Neutrophil (primary cell): ENCODE results near the gene IL27RA.

Experiments
- H3K27ac ChIP-seq: fragments of 200-600 bp; sonication (generic); 2 replicates; pipeline ENCODE4 v1.5.1; 2016; ENCODE audit warnings: mild to moderate bottlenecking, moderate library complexity
- H3K27me3 ChIP-seq: fragments of 200-600 bp; sonication (generic); 2 replicates; pipeline ENCODE4 v1.6.0; 2016; ENCODE audit warnings: mild to moderate bottlenecking
- H3K36me3 ChIP-seq: fragments of 200-600 bp; sonication (generic); 2 replicates; pipeline ENCODE4 v1.5.1; 2017
- H3K4me1 ChIP-seq, 2 experiments: fragments of 200-600 bp in 1 of 2; sonication (generic) in 1 of 2; 1 replicate in 1 of 2; 2 replicates in 1 of 2; pipeline versions ENCODE4 v1.5.1 to v1.6.1; 2013 to 2016; ENCODE audit warnings: low read depth in 1 of 2, low read length in 1 of 2, mild to moderate bottlenecking in 1 of 2, moderate library complexity in 1 of 2; ENCODE audit not compliant: control insufficient read depth in 1 of 2, insufficient read depth in 1 of 2
- H3K4me3 ChIP-seq, 2 experiments: fragments of 200-600 bp in 1 of 2; sonication (generic) in 1 of 2; 1 replicate in 1 of 2; 2 replicates in 1 of 2; pipeline ENCODE4 v1.5.1; 2013 to 2016; ENCODE audit warnings: low read depth in 1 of 2, low read length in 1 of 2, mild to moderate bottlenecking in 1 of 2, moderate library complexity in 1 of 2
- H3K9me3 ChIP-seq: fragments of 200-600 bp; sonication (generic); 2 replicates; pipeline ENCODE4 v1.5.1; 2016
- TF ChIP-seq, protein P1 (sequence below): fragments of 200-600 bp; sonication (generic); IDR thresholded peaks from 2 replicates; pipeline ENCODE4 v1.5.1; 2016; ENCODE audit warnings: antibody characterized with exemption

The IL27RA gene

GRCh38 chr19:14091081-14091812 is 59.7 kb downstream of the IL27RA start:
- Histone ChIP-seq H3K27ac (peak overlapping the region; percentile 47), H3K27me3 (peaks cover 6% of the 10 kb centered on the region), H3K9me3 (no peaks in the 10 kb centered on the region), H3K36me3 (peaks cover 34% of the 10 kb centered on the region), H3K4me1 (peaks cover 17 to 20% of the 10 kb centered on the region in 2 experiments), H3K4me3 (peak overlapping the region; percentile 58 to 63)
- TF ChIP-seq, protein P1, sequence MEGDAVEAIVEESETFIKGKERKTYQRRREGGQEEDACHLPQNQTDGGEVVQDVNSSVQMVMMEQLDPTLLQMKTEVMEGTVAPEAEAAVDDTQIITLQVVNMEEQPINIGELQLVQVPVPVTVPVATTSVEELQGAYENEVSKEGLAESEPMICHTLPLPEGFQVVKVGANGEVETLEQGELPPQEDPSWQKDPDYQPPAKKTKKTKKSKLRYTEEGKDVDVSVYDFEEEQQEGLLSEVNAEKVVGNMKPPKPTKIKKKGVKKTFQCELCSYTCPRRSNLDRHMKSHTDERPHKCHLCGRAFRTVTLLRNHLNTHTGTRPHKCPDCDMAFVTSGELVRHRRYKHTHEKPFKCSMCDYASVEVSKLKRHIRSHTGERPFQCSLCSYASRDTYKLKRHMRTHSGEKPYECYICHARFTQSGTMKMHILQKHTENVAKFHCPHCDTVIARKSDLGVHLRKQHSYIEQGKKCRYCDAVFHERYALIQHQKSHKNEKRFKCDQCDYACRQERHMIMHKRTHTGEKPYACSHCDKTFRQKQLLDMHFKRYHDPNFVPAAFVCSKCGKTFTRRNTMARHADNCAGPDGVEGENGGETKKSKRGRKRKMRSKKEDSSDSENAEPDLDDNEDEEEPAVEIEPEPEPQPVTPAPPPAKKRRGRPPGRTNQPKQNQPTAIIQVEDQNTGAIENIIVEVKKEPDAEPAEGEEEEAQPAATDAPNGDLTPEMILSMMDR: no peak

- TF ChIP-seq, protein P1: no peak
- H3K4me1 ChIP-seq: peaks cover 17 to 20% of the 10 kb centered on the region in 2 experiments
- H3K9me3 ChIP-seq: no peaks in the 10 kb centered on the region
- peaks cover 41% of the 10 kb centered on the region for H3K36me3 ChIP-seq
- peak overlapping the region; percentile 58 to 63 for H3K4me3 ChIP-seq
- no peak overlapping the region for H3K27ac ChIP-seq
- peaks cover 6% of the 10 kb centered on the region for H3K27me3 ChIP-seq
Observed at GRCh38 chr19:14091813-14092462, 60.4 kb downstream of the IL27RA start.

- Histone ChIP-seq H3K9me3 (no peaks in the 10 kb centered on the region), H3K36me3 (peaks cover 54% of the 10 kb centered on the region), H3K27ac (no peak overlapping the region), H3K4me3 (no peak overlapping the region), H3K27me3 (peaks cover 6% of the 10 kb centered on the region), H3K4me1 (peaks cover 17 to 20% of the 10 kb centered on the region in 2 experiments)
- TF ChIP-seq, protein P1: no peak
Observed at GRCh38 chr19:14093117-14093823, 61.7 kb downstream of the IL27RA start.

DNA sequence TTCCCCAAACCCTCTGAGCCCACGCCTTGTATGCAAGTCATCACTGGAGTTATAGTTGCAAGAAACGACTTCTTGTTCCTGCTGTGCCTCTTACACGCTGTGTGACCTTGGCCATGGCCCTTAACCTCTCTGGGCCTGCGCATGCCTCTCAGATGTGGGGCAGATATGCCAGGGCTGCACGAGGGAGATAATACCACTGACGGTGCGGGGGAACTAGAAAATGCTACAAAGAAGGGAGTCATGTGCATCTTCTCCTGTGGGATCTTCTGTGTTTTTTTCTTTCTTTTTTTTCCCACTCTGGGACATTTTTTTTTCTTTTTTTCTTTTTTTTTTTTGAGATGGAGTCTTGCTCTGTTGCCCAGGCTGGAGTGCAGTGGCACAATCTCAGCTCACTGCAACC is 63.3 kb downstream of the IL27RA start:
- Histone ChIP-seq H3K4me1 (peaks cover 11 to 12% of the 10 kb centered on the region in 2 experiments), H3K9me3 (no peaks in the 10 kb centered on the region), H3K27me3 (no peaks in the 10 kb centered on the region), H3K36me3 (peaks cover 70% of the 10 kb centered on the region), H3K27ac (peak overlapping the region; percentile 32), H3K4me3 (no peak overlapping the region)
- TF ChIP-seq, protein P1: no peak

DNA sequence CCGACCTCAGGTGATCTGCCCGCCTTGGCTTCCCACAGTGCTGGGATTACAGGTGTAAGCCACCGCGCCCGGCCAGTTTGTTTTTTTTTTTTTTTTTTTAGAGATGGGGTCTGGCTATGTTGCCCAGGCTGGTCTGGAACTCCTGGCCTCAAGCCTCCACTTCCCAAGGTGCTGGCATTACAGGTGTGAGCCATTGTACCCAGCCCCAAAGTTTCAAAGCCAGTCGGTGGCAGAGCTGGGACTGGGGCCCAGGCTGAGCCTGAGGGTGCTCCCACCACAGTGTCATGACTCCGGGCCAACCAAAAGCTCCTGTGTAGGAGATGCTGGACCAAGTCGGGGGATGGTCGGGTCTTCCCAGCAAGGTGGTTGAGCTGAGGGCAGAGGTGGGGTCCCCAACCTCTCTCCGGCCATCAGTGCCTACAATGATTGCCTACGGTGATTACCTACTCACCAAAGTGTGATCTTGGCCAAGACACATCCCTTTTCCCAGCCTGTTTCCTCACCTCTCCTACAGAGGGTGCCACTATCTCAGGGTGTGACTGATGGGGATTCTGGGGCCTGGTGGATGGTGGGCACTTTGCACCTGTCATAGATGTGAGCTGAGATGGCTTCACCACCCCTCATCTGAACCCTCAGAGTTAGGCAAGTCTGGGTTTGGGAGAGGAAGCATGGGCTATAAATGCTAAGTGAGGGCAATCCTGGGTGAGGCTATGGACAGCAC is 64.9 kb downstream of the IL27RA start:
- Histone ChIP-seq H3K4me1 (peaks cover 5 to 8% of the 10 kb centered on the region in 2 experiments), H3K27ac (no peak overlapping the region), H3K27me3 (no peaks in the 10 kb centered on the region), H3K36me3 (peaks cover 86% of the 10 kb centered on the region), H3K9me3 (no peaks in the 10 kb centered on the region), H3K4me3 (no peak overlapping the region)
- TF ChIP-seq, protein P1: no peak
